Naive thymus-derived CD8-positive, alpha-beta T cell (primary cell): ENCODE data around the gene C4orf51. TPM values are rescaled to one million over a fixed set of nuclear protein-coding genes. Genes with fewer than 3 reads are reported as not detected.

Experiments used
- ATAC-seq, 2 donors: fragments of 150-1000 bp; cut with Tn5 transposase in 1 of 2; sonication (Bioruptor Pico), chemical (Tn5 transposase) in 1 of 2; 1 replicate in 1 of 2; 2 replicates in 1 of 2; pipeline ENCODE4 v1.10.0; 2021; ENCODE audit warnings: mild to moderate bottlenecking in 2 of 2, moderate library complexity in 2 of 2
- POLR2A ChIA-PET: fragments of 350-600 bp; sonication (Branson Sonifier 250); formaldehyde crosslinking; loops from one replicate; lab custom pipeline; 2021; ENCODE audit warnings: antibody characterized with exemption; lab: Charles Lee
- DNase-seq, 10 donors: peaks; one replicate each; pipeline versions ENCODE4 v3.0.0 to v3.0.0-alpha.2; 2020 to 2022
- H3K27ac Mint-ChIP-seq, 10 donors: one replicate each; pipeline ENCODE4 v1.8.0; 2020 to 2022; ENCODE audit warnings: mild to moderate bottlenecking in 10 of 10, mixed read lengths in 10 of 10, moderate library complexity in 4 of 10, inconsistent platforms in 1 of 10
- H3K27me3 Mint-ChIP-seq, 5 donors: one replicate each; pipeline ENCODE4 v1.8.0; 2021 to 2022; ENCODE audit warnings: mixed read lengths in 5 of 5
- H3K36me3 Mint-ChIP-seq, 3 donors: one replicate each; pipeline ENCODE4 v1.8.0; 2020 to 2022; ENCODE audit warnings: mixed read lengths in 3 of 3, mild to moderate bottlenecking in 2 of 3, inconsistent platforms in 1 of 3
- H3K4me1 Mint-ChIP-seq, 4 donors: one replicate each; pipeline ENCODE4 v1.8.0; 2021 to 2022; ENCODE audit warnings: mixed read lengths in 4 of 4
- H3K4me3 Mint-ChIP-seq, 10 donors: one replicate each; pipeline ENCODE4 v1.8.0; 2020 to 2022; ENCODE audit warnings: mild to moderate bottlenecking in 10 of 10, mixed read lengths in 10 of 10, moderate library complexity in 6 of 10, inconsistent platforms in 1 of 10
- H3K9me3 Mint-ChIP-seq, 9 donors: one replicate each; pipeline ENCODE4 v1.8.0; 2020 to 2022; ENCODE audit warnings: mixed read lengths in 9 of 9, mild to moderate bottlenecking in 3 of 9, inconsistent platforms in 1 of 9, moderate library complexity in 1 of 9
- polyA plus RNA-seq, 3 donors: library from polyadenylated mRNA; unstranded; fragments of 300-500 nt; fragmentation: Illumina TruSeq; gene quantifications; one replicate each; pipeline ENCODE4 v1.2.3, GENCODE V29; 2021
- total RNA-seq, 8 experiments: library from RNA in 2 of 8; stranded (reverse) in 2 of 8; gene quantifications; one replicate each; pipeline ENCODE4 v1.2.3 and lab custom pipeline; 2021 to 2026

C4orf51 gene
- total and polyA plus RNA-seq, 5 experiments from 2014 or later, result not detected

DNA sequence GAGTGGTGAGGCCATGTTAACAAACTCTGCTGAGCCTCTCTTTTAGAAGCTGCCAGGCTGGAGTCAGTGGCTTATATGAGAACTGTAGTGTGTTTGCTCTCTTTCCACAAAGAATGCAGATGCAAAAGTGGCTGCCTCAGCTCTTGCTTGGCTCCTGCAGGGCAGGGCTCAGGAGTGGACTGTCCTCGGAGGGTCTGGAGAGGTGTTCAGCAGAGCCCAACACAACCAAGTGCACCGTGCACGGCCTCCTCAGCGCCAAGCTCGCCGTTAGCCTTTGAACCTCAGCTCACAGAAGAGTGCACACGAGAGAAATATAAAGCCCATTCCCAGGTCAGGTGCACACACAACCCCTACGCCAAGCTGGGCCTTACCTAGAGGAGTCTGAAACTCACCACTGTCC, 82.8 kb downstream of the C4orf51 start:
- ATAC-seq (no peak), DNase-seq (no peak)
- Mint-ChIP-seq H3K27ac (no peak overlapping the region), H3K27me3 (no peaks in the 10 kb centered on the region), H3K9me3 (peaks cover 0 to 6% (median 0%) of the 10 kb centered on the region in 9 donors), H3K4me1 (peaks cover 0 to 2% (median 1%) of the 10 kb centered on the region in 4 donors), H3K36me3 (peaks cover 43 to 87% (median 63%) of the 10 kb centered on the region in 3 donors), H3K4me3 (no peak overlapping the region)
- POLR2A ChIA-PET, result no interaction called here

DNA sequence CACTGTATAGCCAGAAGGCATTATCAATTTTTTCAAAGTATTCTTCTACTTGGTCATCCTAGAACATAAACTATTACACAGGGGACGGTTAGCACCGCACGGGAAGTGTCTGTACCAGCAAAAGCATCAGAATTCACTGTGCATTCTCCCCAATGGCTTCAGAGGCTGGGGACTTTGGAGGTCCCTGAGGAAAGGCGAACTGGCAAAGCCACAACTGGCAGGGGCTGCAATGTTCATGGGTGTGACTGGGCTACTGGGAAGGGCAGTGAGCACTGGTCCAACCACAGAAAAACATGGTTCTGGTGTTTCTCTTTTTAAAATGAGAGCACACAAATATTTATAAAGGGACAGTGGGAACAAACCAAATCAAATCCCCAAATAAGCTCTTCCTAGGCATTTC, 83.5 kb downstream of the C4orf51 start:
- Mint-ChIP-seq H3K36me3 (peaks cover 48 to 91% (median 69%) of the 10 kb centered on the region in 3 donors), H3K4me3 (no peak overlapping the region), H3K27me3 (no peaks in the 10 kb centered on the region), H3K9me3 (peaks cover 0 to 7% (median 0%) of the 10 kb centered on the region in 9 donors), H3K27ac (no peak overlapping the region), H3K4me1 (no peaks in the 10 kb centered on the region)
- DNase-seq (no peak), ATAC-seq (no peak)
- POLR2A ChIA-PET, result no interaction called here

DNA sequence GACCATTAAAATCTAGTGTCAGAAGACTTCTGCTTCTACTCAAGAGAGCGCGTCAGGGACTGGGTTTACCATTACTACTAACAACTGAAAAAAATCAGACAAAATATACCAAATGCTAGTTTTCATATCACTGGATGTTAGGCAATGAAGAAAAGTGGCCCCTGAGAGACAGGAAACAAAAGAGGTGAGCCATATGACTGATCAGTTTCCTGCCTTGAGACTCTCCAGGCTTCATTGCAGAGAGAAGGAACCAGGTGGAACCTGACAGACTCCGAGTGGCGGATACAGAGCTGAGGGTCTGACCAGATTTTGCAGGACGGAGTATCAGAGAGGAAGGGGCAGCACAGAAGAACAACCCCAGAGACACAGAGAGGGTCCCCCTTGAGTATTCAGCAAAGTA, 86.3 kb downstream of the C4orf51 start:
- no peak for DNase-seq
- Mint-ChIP-seq H3K4me3 (no peak overlapping the region), H3K27me3 (no peaks in the 10 kb centered on the region), H3K36me3 (peaks cover 49 to 81% (median 60%) of the 10 kb centered on the region in 3 donors), H3K9me3 (peaks cover 0 to 7% (median 0%) of the 10 kb centered on the region in 9 donors), H3K4me1 (no peaks in the 10 kb centered on the region), H3K27ac (peak overlapping the region in 3 of 10 donors; percentile 26 to 79 (median 37))
- no peak for ATAC-seq
- POLR2A ChIA-PET, result no interaction called here

DNA sequence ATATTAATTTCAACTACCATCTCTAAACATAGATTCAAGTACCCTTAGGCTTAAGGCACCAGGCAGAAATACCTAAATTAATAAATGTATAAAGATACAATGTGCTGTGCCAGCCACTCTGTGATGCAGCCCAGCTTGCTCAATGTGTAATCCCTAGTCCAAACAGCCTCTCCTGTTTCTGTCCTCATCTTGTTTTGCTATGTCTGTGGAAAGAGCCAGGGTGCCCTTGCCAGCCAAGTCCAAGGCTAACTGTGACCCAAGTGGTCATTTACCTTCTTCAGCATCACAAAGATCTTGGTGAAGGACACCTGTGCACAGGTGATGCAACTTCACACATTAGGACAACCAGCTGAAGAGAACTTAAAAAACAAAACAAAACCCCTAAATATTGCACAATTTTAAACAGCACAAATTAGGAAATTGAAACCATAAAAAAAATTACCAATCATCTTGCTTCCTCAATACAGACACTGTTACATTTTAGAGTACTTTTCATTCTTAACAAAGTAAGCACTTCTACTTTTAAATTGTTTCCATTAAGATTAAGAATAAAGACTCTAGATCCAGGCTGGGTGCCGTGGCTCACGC, 89.6 kb downstream of the C4orf51 start:
- no peaks in the 10 kb centered on the region for H3K27me3 Mint-ChIP-seq
- DNase-seq (no peak), ATAC-seq (no peak)
- peak overlapping the region in 3 of 10 donors; percentile 0 to 59 (median 38) for H3K27ac Mint-ChIP-seq
- peaks cover 0 to 5% (median 0%) of the 10 kb centered on the region in 4 donors for H3K4me1 Mint-ChIP-seq
- H3K9me3 Mint-ChIP-seq, result peaks cover 0 to 7% (median 0%) of the 10 kb centered on the region in 9 donors
- no peak overlapping the region for H3K4me3 Mint-ChIP-seq
- POLR2A ChIA-PET, result no interaction called here
- peaks cover 44 to 80% (median 56%) of the 10 kb centered on the region in 3 donors for H3K36me3 Mint-ChIP-seq

DNA sequence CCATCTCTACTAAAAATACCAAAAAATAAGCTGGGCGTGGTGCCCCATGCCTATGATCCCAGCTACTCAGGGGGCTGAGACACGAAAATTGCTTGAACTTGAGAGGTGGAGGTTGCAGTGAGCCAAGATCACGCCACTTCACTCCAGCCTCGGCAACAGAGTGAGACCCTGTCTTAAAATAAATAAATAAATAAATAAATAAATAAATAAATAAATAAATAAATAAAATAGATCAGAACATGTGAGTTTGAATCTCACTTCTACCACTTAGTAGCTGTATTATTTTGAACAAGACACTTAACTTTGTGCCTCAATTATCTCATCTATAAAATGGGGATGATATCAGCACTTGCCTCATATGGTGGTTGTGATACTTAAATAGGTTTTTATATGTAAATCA, 90.2 kb downstream of the C4orf51 start:
- Mint-ChIP-seq H3K4me3 (no peak overlapping the region), H3K27ac (no peak overlapping the region), H3K36me3 (peaks cover 40 to 80% (median 52%) of the 10 kb centered on the region in 3 donors), H3K4me1 (peaks cover 0 to 5% (median 0%) of the 10 kb centered on the region in 4 donors), H3K9me3 (peaks cover 0 to 7% (median 0%) of the 10 kb centered on the region in 9 donors), H3K27me3 (no peaks in the 10 kb centered on the region)
- POLR2A ChIA-PET, result no interaction called here
- DNase-seq, result no peak
- no peak for ATAC-seq

DNA sequence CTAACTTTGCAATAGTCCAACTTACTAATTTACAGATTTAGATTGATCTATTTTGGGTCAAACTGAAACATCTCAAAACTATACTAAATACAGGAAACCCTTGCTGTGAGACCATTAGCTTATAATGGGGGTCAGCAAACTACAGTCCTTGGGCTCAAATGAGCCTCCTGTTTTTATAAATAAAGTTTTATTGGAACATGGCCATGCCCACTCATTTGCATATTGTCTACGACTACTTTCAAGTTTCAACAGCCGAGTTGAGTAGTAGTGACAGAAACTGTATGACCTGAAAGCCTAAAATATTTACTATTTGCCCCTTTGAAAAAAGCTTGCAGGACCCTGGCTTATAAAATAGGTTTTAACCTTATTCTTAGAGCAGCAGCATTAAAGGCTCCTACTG, 92.4 kb downstream of the C4orf51 start:
- peaks cover 0 to 5% (median 0%) of the 10 kb centered on the region in 4 donors for H3K4me1 Mint-ChIP-seq
- H3K9me3 Mint-ChIP-seq, result peaks cover 0 to 4% (median 0%) of the 10 kb centered on the region in 9 donors
- H3K4me3 Mint-ChIP-seq, result no peak overlapping the region
- no peaks in the 10 kb centered on the region for H3K27me3 Mint-ChIP-seq
- no peak for DNase-seq
- H3K27ac Mint-ChIP-seq, result no peak overlapping the region
- H3K36me3 Mint-ChIP-seq, result peaks cover 21 to 77% (median 46%) of the 10 kb centered on the region in 3 donors
- POLR2A ChIA-PET, result no interaction called here
- ATAC-seq, result no peak

DNA sequence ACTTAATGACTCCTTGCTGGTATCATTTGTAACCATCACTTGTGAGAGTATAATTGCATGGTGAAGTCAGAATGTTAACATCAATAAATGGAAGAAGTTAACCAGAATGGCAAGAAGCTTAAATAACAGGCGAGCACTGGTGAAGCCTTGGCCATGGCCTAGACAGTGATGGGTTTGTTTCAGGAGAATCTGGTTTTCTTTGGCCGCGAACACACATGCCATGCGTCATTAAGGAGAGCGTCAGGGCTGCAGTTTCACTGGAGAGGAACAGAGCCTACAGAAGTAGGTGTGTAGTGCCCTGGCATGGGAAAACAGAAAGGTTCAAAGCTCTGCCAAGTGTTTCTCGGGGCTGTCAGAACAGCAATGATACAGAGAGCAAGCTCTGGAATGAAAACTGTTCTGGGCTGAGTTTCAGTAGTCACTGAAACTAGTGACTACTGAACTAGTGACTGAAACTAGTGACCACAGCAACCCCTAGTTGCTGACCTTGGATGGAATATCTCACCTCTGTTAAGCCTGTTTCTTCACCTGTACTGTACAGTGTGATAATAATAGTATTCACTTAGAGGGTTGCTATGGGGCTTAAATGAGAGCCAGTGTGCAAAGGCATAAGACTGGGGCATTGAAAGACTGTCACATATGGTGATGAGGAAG, 93.8 kb downstream of the C4orf51 start:
- POLR2A ChIA-PET, result no interaction called here

DNA sequence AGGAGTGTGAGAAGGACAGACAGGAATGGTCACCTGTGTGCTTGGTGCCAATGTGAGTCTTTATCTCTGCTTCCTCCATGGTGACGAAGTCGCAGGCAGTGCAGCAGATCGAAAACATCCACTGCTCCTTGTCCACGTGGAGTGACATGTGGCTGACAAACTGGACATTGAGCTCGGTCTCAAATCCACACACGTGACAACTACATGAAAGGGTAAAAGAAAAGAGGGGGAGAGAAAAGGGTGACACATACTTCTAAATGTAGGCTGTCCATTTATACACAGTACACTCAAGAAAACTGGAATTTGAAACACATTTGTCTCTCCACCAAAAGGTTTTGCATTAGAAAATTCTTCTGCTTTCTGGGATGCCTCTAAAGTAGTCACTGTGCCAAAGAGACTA, 94.5 kb downstream of the C4orf51 start:
- no peak for DNase-seq
- POLR2A ChIA-PET, result no interaction called here
- Mint-ChIP-seq H3K27ac (peak overlapping the region in 3 of 10 donors; percentile 7 to 65 (median 59)), H3K27me3 (no peaks in the 10 kb centered on the region), H3K36me3 (peaks cover 16 to 81% (median 44%) of the 10 kb centered on the region in 3 donors), H3K9me3 (no peaks in the 10 kb centered on the region), H3K4me1 (peaks cover 0 to 5% (median 0%) of the 10 kb centered on the region in 4 donors), H3K4me3 (no peak overlapping the region)
- no peak for ATAC-seq

More for the DNA sequence above, 93.8 kb downstream of the C4orf51 start:
- DNase-seq (no peak), ATAC-seq (no peak)
- Mint-ChIP-seq H3K9me3 (no peaks in the 10 kb centered on the region), H3K4me3 (no peak overlapping the region), H3K4me1 (peaks cover 0 to 5% (median 0%) of the 10 kb centered on the region in 4 donors), H3K27me3 (no peaks in the 10 kb centered on the region), H3K27ac (peak overlapping the region in 3 of 10 donors; percentile 0 to 81 (median 65)), H3K36me3 (peaks cover 13 to 77% (median 42%) of the 10 kb centered on the region in 3 donors)

DNA sequence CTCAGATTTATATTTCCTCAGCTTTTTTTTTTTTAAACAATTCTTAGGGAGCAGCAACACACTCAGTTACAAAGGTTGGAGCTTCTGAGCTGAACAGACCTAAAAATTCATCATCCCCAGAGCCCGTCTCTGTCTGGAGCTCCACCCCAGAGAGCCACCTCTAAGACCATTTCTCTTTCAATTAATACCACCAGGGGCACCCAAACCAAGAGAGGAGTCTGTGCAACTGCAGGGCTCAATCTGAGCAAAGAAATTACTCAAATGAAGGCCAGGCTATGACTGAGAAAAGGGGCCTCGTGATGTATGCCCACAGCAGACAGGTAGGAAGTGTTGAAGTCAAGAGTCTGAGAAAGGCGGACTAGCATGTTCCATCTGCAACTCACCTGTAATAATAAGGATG, 95.5 kb downstream of the C4orf51 start:
- Mint-ChIP-seq H3K9me3 (no peaks in the 10 kb centered on the region), H3K27me3 (no peaks in the 10 kb centered on the region), H3K36me3 (peaks cover 16 to 82% (median 49%) of the 10 kb centered on the region in 3 donors), H3K4me3 (no peak overlapping the region), H3K27ac (no peak overlapping the region), H3K4me1 (peaks cover 0 to 5% (median 1%) of the 10 kb centered on the region in 4 donors)
- DNase-seq, result no peak
- ATAC-seq, result no peak
- POLR2A ChIA-PET, result no interaction called here

DNA sequence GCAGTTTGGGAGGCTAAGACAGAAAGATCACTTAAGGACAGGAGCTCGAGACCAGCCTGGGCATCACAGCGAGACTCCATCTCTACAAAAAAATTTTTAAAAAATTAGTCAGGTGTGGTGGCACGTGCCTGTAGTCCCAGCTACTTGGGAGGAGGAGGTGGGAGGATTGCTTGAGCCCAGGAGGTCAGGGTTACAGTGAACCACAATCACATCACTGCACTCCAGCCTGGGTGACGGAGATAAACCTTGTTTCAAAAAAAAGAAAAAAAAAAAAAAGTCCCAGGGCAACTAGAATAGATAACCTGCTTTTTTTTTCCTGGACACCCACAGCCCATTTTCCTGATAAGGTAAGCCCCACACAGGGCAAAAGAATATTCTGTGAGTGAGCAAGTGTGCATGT, 96.3 kb downstream of the C4orf51 start:
- DNase-seq, result no peak
- ATAC-seq, result no peak
- no peaks in the 10 kb centered on the region for H3K27me3 Mint-ChIP-seq
- no peak overlapping the region for H3K4me3 Mint-ChIP-seq
- POLR2A ChIA-PET, result no interaction called here
- H3K4me1 Mint-ChIP-seq, result peaks cover 0 to 5% (median 2%) of the 10 kb centered on the region in 4 donors
- H3K36me3 Mint-ChIP-seq, result peaks cover 16 to 82% (median 48%) of the 10 kb centered on the region in 3 donors
- H3K9me3 Mint-ChIP-seq, result no peaks in the 10 kb centered on the region
- peak overlapping the region in 1 of 10 donors; percentile 65 for H3K27ac Mint-ChIP-seq

DNA sequence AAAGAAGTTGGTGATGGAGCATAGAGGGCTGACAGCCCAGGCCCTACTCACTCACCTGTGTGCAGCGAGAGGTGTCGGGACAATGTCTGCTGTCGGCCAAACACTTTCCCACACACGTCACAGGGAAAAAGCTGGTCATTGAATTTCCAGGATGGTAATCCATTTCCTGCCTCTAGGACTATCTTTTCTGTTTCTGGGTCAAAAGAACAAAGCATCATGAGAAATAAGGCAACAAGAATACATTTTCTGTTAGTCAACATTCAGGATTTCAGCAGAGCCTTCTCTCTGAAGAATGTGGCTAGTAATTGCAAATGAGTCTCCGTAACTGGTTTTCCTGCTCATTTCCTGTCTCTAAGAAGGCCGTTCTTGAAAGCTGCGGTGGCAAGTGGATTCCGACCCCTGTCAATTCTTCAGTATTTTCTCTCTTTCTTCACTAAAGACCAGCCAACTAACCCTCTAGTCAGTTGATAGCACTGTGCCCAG, 99.4 kb downstream of the C4orf51 start:
- H3K9me3 Mint-ChIP-seq, result peaks cover 0 to 2% (median 0%) of the 10 kb centered on the region in 9 donors
- H3K36me3 Mint-ChIP-seq, result peaks cover 8 to 74% (median 40%) of the 10 kb centered on the region in 3 donors
- DNase-seq (no peak), ATAC-seq (no peak)
- H3K27ac Mint-ChIP-seq, result peak overlapping the region in 1 of 10 donors; percentile 43
- POLR2A ChIA-PET, result no interaction called here
- H3K4me1 Mint-ChIP-seq, result peaks cover 0 to 12% (median 2%) of the 10 kb centered on the region in 4 donors
- no peaks in the 10 kb centered on the region for H3K27me3 Mint-ChIP-seq
- H3K4me3 Mint-ChIP-seq, result no peak overlapping the region

DNA sequence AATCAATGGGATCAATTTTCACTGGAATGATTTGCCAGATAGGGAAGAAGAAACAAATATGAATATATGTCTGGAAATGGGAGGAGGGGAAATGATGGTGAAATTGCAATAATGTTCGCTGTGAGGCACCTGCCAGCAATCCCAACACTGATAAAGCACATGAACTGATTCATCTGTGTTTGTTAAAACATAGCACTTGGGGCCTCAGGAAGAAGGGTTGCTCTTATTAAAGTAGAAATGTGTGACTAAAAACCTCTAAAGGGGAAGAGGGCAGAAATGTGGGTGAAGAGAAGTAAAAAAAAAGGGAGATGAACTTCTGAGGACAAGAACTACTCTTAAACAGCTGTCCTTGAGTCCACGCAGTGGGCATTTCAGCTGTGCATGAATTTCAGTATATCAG, 101.4 kb downstream of the C4orf51 start:
- H3K36me3 Mint-ChIP-seq, result peaks cover 20 to 66% (median 46%) of the 10 kb centered on the region in 3 donors
- peak overlapping the region in 1 of 10 donors; percentile 72 for H3K27ac Mint-ChIP-seq
- no peaks in the 10 kb centered on the region for H3K27me3 Mint-ChIP-seq
- peaks cover 0 to 12% (median 2%) of the 10 kb centered on the region in 4 donors for H3K4me1 Mint-ChIP-seq
- ATAC-seq (no peak), DNase-seq (no peak)
- no peak overlapping the region for H3K4me3 Mint-ChIP-seq
- H3K9me3 Mint-ChIP-seq, result peaks cover 0 to 13% (median 4%) of the 10 kb centered on the region in 9 donors
- POLR2A ChIA-PET, result no interaction called here
